ENCODE results near the gene CCDC50. TPM values are rescaled to one million over a fixed set of nuclear protein-coding genes. Genes with fewer than 3 reads are reported as not detected.

Gene CCDC50
- total and polyA plus RNA-seq, 10 of the 15 experiments (the other 5 are each of a cell fraction or from before 2014, with no cell fraction given): 46.7 to 150 (median 125) TPM

DNA sequence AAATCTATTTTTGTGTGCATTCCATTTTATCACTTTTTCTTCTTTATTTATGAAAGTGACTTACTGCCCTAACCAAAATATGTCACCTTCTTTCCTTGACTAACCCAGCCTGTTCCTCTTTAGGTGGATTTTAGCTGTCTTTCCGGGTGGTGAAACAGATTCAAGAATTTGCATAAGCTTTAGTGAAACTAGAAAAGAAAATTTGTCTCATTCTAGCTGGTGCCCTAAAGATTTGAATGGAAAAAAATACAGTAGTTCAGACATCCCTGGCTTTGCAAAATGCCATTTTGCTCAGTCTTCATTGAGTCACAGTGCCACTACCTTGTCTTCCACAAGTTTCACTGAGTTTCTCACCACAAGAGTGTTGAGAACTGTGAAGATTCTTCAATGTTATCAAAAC, 28.2 kb upstream of the CCDC50 start (continued):
- TF ChIP-seq BRCA1 (IDR thresholded peaks at IDR 0.05; ENCODE audit: low read depth, low read length): no peak
- TF ChIP-seq, protein P1, sequence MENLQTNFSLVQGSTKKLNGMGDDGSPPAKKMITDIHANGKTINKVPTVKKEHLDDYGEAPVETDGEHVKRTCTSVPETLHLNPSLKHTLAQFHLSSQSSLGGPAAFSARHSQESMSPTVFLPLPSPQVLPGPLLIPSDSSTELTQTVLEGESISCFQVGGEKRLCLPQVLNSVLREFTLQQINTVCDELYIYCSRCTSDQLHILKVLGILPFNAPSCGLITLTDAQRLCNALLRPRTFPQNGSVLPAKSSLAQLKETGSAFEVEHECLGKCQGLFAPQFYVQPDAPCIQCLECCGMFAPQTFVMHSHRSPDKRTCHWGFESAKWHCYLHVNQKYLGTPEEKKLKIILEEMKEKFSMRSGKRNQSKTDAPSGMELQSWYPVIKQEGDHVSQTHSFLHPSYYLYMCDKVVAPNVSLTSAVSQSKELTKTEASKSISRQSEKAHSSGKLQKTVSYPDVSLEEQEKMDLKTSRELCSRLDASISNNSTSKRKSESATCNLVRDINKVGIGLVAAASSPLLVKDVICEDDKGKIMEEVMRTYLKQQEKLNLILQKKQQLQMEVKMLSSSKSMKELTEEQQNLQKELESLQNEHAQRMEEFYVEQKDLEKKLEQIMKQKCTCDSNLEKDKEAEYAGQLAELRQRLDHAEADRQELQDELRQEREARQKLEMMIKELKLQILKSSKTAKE (IDR thresholded peaks at IDR 0.05; ENCODE audit: low read depth, poor library complexity, severe bottlenecking): no peak
- TF ChIP-seq HDGF (IDR thresholded peaks at IDR 0.05): no peak
- TF ChIP-seq, protein P2, sequence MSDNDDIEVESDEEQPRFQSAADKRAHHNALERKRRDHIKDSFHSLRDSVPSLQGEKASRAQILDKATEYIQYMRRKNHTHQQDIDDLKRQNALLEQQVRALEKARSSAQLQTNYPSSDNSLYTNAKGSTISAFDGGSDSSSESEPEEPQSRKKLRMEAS (IDR thresholded peaks at IDR 0.05; ENCODE audit: low read depth, low read length): no peak
- TF ChIP-seq, protein P3, sequence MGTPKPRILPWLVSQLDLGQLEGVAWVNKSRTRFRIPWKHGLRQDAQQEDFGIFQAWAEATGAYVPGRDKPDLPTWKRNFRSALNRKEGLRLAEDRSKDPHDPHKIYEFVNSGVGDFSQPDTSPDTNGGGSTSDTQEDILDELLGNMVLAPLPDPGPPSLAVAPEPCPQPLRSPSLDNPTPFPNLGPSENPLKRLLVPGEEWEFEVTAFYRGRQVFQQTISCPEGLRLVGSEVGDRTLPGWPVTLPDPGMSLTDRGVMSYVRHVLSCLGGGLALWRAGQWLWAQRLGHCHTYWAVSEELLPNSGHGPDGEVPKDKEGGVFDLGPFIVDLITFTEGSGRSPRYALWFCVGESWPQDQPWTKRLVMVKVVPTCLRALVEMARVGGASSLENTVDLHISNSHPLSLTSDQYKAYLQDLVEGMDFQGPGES (IDR thresholded peaks at IDR 0.05): no peak
- no peak for TF ChIP-seq RAD21 (IDR thresholded peaks at IDR 0.05; ENCODE audit: insufficient read depth, low read depth, low read length)
- no peak for TF ChIP-seq CHD2 (IDR thresholded peaks at IDR 0.05; ENCODE audit: borderline replicate concordance, low read depth, low read length)
- TF ChIP-seq FOS (IDR thresholded peaks at IDR 0.05; ENCODE audit: borderline replicate concordance, extremely low read depth, insufficient read length): no peak
- no peak for TF ChIP-seq RBBP5 (conservative IDR thresholded peaks at IDR 0.05)
- TF ChIP-seq ZNF384 (IDR thresholded peaks at IDR 0.05; ENCODE audit: borderline replicate concordance, low read depth, low read length): no peak
- no peak for TF ChIP-seq ZZZ3 (IDR thresholded peaks at IDR 0.05; ENCODE audit: control insufficient read depth, insufficient read length, low read depth)
- no peak for TF ChIP-seq MEF2A (IDR thresholded peaks at IDR 0.05; ENCODE audit: insufficient read depth, low read depth, low read length)
- TF ChIP-seq, protein P4, sequence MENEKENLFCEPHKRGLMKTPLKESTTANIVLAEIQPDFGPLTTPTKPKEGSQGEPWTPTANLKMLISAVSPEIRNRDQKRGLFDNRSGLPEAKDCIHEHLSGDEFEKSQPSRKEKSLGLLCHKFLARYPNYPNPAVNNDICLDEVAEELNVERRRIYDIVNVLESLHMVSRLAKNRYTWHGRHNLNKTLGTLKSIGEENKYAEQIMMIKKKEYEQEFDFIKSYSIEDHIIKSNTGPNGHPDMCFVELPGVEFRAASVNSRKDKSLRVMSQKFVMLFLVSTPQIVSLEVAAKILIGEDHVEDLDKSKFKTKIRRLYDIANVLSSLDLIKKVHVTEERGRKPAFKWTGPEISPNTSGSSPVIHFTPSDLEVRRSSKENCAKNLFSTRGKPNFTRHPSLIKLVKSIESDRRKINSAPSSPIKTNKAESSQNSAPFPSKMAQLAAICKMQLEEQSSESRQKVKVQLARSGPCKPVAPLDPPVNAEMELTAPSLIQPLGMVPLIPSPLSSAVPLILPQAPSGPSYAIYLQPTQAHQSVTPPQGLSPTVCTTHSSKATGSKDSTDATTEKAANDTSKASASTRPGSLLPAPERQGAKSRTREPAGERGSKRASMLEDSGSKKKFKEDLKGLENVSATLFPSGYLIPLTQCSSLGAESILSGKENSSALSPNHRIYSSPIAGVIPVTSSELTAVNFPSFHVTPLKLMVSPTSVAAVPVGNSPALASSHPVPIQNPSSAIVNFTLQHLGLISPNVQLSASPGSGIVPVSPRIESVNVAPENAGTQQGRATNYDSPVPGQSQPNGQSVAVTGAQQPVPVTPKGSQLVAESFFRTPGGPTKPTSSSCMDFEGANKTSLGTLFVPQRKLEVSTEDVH (IDR thresholded peaks at IDR 0.05; ENCODE audit: low read depth, partially characterized antibody): no peak
- no peak for TF ChIP-seq HDAC2 (IDR thresholded peaks at IDR 0.05)
- TF ChIP-seq ZBED1 (IDR thresholded peaks at IDR 0.05; ENCODE audit: borderline replicate concordance): no peak
- no peak for TF ChIP-seq PML (IDR thresholded peaks at IDR 0.05; ENCODE audit: low read length)
- TF ChIP-seq, protein P5, sequence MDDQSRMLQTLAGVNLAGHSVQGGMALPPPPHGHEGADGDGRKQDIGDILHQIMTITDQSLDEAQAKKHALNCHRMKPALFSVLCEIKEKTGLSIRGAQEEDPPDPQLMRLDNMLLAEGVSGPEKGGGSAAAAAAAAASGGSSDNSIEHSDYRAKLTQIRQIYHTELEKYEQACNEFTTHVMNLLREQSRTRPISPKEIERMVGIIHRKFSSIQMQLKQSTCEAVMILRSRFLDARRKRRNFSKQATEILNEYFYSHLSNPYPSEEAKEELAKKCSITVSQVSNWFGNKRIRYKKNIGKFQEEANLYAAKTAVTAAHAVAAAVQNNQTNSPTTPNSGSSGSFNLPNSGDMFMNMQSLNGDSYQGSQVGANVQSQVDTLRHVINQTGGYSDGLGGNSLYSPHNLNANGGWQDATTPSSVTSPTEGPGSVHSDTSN (IDR thresholded peaks at IDR 0.05; ENCODE audit: insufficient replicate concordance, low read depth, low read length): no peak
- TF ChIP-seq ZNF622 (IDR thresholded peaks at IDR 0.05): no peak
- TF ChIP-seq, protein P6, sequence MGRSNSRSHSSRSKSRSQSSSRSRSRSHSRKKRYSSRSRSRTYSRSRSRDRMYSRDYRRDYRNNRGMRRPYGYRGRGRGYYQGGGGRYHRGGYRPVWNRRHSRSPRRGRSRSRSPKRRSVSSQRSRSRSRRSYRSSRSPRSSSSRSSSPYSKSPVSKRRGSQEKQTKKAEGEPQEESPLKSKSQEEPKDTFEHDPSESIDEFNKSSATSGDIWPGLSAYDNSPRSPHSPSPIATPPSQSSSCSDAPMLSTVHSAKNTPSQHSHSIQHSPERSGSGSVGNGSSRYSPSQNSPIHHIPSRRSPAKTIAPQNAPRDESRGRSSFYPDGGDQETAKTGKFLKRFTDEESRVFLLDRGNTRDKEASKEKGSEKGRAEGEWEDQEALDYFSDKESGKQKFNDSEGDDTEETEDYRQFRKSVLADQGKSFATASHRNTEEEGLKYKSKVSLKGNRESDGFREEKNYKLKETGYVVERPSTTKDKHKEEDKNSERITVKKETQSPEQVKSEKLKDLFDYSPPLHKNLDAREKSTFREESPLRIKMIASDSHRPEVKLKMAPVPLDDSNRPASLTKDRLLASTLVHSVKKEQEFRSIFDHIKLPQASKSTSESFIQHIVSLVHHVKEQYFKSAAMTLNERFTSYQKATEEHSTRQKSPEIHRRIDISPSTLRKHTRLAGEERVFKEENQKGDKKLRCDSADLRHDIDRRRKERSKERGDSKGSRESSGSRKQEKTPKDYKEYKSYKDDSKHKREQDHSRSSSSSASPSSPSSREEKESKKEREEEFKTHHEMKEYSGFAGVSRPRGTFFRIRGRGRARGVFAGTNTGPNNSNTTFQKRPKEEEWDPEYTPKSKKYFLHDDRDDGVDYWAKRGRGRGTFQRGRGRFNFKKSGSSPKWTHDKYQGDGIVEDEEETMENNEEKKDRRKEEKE (IDR thresholded peaks at IDR 0.05): no peak
- no peak for TF ChIP-seq RB1 (IDR thresholded peaks at IDR 0.05; ENCODE audit: borderline replicate concordance)
- no peak for TF ChIP-seq RCOR1 (conservative IDR thresholded peaks at IDR 0.05; ENCODE audit: low read depth, low read length)
- no peak for TF ChIP-seq IKZF1 (conservative IDR thresholded peaks at IDR 0.05)

Data from GM12878 (cell line).